Uterus (tissue), 2 donors: Measurements from ENCODE around the gene CRIP1.

ENCODE experiments used
- POLR2A ChIP-seq, 2 donors: fragments of 450-650 bp; IDR thresholded peaks; one replicate each; pipeline ENCODE4 v1.6.1; 2016; ENCODE audit warnings: antibody characterized with exemption in 2 of 2, mild to moderate bottlenecking in 1 of 2, moderate library complexity in 1 of 2
- TF ChIP-seq, protein P1 (sequence below), 4 experiments: fragments of 200-600 bp in 2 of 4; fragments of 450-650 bp in 2 of 4; sonication (generic) in 2 of 4; IDR thresholded peaks; one replicate each; pipeline ENCODE4 v1.5.1; 2016 to 2019; ENCODE audit warnings: antibody characterized with exemption in 4 of 4, mild to moderate bottlenecking in 2 of 4, moderate library complexity in 1 of 4

DNA sequence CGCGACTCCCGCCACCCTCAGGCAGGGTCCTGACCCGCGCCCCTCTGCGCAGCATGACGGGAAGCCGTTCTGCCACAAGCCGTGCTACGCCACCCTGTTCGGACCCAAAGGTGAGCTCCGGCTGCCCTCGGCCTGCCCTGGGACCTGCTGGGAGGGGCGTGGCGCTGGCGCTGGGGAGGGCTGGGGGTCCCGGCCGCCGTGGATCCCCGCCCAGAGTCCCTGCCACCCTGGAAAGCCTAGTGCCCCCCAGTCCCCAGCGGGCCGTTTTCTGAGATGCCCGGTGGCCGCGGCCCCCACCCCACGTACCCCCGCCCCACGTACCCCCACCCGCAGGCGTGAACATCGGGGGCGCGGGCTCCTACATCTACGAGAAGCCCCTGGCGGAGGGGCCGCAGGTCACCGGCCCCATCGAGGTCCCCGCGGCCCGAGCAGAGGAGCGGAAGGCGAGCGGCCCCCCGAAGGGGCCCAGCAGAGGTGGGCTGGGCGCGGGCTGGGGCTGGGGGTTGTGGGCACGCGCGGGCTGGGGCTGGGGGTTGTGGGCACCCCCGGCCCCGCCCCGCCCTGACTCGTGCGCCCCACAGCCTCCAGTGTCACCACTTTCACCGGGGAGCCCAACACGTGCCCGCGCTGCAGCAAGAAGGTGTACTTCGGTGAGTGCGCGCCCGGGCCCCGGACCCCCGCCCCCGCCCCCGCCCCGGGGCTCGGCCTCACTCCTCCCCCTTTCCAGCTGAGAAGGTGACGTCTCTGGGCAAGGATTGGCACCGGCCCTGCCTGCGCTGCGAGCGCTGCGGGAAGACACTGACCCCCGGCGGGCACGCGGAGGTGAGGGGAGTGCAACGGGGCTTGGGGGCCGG is 8.1 kb upstream of the CRIP1 start:
- TF ChIP-seq, protein P1, sequence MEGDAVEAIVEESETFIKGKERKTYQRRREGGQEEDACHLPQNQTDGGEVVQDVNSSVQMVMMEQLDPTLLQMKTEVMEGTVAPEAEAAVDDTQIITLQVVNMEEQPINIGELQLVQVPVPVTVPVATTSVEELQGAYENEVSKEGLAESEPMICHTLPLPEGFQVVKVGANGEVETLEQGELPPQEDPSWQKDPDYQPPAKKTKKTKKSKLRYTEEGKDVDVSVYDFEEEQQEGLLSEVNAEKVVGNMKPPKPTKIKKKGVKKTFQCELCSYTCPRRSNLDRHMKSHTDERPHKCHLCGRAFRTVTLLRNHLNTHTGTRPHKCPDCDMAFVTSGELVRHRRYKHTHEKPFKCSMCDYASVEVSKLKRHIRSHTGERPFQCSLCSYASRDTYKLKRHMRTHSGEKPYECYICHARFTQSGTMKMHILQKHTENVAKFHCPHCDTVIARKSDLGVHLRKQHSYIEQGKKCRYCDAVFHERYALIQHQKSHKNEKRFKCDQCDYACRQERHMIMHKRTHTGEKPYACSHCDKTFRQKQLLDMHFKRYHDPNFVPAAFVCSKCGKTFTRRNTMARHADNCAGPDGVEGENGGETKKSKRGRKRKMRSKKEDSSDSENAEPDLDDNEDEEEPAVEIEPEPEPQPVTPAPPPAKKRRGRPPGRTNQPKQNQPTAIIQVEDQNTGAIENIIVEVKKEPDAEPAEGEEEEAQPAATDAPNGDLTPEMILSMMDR (IDR thresholded peaks at IDR 0.05): no peak
- no peak for TF ChIP-seq POLR2A (IDR thresholded peaks at IDR 0.05)
